Stimulated activated CD8-positive, alpha-beta memory T cell treated with anti-CD3 and anti-CD28 coated beads, Interleukin-4, amount 100 ng/mL, for 24 hours (primary cell): ENCODE measurements around the gene CD74.

Experiments used
- DNase-seq: peaks from one replicate; pipeline ENCODE4 v3.0.0-alpha.2; 2020; ENCODE audit warnings: low read depth

The CD74 gene

DNA sequence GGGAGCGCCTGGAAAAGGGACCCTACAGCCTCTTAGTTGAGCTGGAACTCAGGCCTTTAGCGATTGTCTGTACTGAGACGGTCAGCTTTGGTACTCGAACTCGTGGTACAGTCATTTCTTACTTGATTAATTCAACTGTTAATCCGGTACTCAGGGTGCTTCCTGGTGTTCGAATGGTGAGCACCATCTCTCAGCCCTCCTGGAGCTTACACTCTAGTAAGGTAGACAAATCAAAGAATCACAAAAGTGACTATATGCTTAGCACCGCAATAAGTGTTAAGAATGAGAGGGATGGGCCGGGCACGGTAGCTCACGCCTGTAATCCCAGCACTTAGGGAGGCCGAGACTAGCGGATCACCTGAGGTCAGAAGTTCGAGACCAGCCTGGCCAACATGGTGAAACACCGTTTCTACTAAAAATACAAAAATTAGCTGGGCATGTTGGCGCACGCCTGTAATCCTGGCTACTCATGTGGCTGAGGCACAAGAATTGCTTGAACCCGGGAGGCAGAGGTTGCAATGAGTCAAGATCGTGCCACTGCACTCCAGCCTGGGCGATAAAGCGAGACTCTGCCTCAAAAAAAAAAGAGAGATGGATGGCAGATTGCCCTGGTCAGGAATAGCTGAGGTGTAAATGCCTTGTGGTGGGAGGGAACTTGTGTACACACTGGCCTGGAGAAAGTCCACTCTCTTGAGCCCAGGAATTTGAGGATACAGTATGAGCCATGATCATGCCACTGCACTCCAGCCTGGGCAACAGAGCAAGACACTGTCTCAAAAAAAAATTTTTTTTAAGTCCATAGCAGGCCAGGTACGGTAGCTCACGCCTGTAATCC is 54.2 kb downstream of the CD74 start:
- DNase-seq: no peak

- peak; percentile 96 for DNase-seq
Observed at GRCh38 chr5:150357326-150358260, 55.1 kb downstream of the CD74 start, which contains the start of gene TCOF1. TCOF1 (plus strand) TSS chr5:150357697; CDS start chr5:150357747, 50 bp downstream.

DNA sequence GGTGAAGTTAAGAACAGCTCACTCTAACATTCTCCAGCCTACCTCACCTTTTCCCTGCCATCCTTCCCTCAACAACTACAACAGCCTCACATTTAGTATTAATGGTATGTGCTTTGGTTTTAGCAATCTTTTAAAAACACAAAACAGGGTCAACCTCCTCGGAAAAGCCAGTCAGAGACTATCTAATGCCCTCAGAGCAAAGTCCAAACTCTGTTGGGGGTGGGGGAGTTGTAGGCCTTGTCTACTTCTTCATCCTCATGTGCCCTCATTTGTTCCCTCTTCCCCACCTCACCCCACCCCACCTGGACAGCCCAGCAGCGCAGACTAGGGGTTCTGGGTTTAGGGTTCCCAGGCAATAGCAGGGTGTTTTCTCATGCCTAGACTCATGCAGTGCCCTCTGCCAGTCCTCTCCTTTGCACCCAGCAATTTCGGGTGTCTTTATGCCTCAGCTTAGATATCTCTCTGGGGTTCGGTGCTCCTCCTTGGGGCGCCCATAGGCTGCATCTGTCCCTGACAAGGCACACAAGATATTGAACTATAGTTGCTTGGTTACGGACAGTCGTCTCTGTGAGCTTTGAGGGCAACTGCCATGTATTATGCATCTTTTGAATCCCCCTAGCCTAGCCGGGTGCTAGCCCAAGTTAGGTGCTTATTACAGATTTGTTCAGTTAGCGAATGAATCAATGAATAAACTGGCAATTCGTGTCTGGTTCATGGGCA is 56.0 kb downstream of the CD74 start:
- DNase-seq: no peak

DNA sequence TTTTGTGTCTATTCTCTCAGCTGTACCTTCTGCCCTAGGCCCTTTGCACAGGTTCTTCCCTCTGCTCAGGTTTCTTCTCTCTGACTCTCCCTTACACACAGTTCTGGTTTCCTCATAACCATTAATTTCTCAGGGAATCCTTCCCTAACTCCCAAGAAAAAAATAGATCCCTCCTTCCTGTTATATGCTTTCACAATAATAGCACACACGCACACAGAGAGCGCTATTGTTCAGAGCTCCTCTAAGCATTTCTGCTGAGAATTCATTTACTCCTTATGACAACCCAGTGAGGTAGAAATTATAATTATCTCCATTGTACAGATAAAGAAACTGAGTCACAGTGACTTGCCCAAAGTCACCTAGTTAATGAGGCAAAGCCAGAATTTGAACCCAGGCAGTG is 56.9 kb downstream of the CD74 start:
- no peak for DNase-seq

- no peak for DNase-seq
Observed at GRCh38 chr5:150353032-150353675, 59.6 kb downstream of the CD74 start.

- DNase-seq: no peak
Observed at GRCh38 chr5:150352244-150353031, 60.3 kb downstream of the CD74 start.
